BE2C (cell line): ENCODE measurements around the gene PPFIA4.

Experiments
- DNase-seq: peaks from one replicate; pipeline ENCODE4 v3.0.0-alpha.2; 2020
- H3K27me3 ChIP-seq: fragments of 250-450 bp; sonication (Bioruptor Pico); 2 replicates; pipeline ENCODE4 v1.5.1; 2020; ENCODE audit warnings: mild to moderate bottlenecking
- H3K36me3 ChIP-seq: fragments of 250-450 bp; sonication (Bioruptor Pico); 2 replicates; pipeline ENCODE4 v1.5.1; 2020; ENCODE audit warnings: mild to moderate bottlenecking
- H3K4me1 ChIP-seq: fragments of 250-450 bp; sonication (Bioruptor Pico); 2 replicates; pipeline ENCODE4 v1.5.1; 2020
- H3K4me3 ChIP-seq: 2 replicates; pipeline ENCODE4 v1.5.1; 2011; ENCODE audit warnings: low read depth, low read length
- H3K9me3 ChIP-seq: fragments of 250-450 bp; sonication (Bioruptor Pico); 2 replicates; pipeline ENCODE4 v1.5.1; 2020
- TF ChIP-seq, protein P1 (sequence below): IDR thresholded peaks from 2 replicates; pipeline ENCODE4 v1.5.1; 2012; ENCODE audit warnings: mild to moderate bottlenecking, low read depth, low read length

PPFIA4 gene

DNA sequence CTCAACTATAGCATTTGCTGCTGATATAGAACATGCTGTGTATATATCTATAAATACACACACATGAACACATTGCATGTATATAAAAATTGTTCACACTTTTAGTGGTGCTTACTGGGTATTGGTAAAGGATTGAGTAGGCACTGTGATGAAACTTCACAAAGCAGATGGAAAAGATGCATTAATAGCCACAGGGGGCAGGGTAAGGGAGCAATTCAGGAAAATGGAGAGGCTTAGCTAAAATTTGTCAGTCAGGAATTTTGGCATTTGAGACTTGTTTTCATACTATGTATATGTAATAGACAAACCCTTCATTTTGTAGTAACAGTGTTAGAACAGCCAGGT, 633 bp upstream of the PPFIA4 start:
- peaks cover 16% of the 10 kb centered on the region for H3K4me1 ChIP-seq
- H3K36me3 ChIP-seq: peaks cover 25% of the 10 kb centered on the region
- no peak for DNase-seq
- TF ChIP-seq, protein P1, sequence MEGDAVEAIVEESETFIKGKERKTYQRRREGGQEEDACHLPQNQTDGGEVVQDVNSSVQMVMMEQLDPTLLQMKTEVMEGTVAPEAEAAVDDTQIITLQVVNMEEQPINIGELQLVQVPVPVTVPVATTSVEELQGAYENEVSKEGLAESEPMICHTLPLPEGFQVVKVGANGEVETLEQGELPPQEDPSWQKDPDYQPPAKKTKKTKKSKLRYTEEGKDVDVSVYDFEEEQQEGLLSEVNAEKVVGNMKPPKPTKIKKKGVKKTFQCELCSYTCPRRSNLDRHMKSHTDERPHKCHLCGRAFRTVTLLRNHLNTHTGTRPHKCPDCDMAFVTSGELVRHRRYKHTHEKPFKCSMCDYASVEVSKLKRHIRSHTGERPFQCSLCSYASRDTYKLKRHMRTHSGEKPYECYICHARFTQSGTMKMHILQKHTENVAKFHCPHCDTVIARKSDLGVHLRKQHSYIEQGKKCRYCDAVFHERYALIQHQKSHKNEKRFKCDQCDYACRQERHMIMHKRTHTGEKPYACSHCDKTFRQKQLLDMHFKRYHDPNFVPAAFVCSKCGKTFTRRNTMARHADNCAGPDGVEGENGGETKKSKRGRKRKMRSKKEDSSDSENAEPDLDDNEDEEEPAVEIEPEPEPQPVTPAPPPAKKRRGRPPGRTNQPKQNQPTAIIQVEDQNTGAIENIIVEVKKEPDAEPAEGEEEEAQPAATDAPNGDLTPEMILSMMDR: no peak
- no peak overlapping the region for H3K4me3 ChIP-seq
- no peaks in the 10 kb centered on the region; the same call in 1 of the 2 replicates for H3K27me3 ChIP-seq
- peaks cover 4% of the 10 kb centered on the region; the same call in 1 of the 2 replicates for H3K9me3 ChIP-seq

DNA sequence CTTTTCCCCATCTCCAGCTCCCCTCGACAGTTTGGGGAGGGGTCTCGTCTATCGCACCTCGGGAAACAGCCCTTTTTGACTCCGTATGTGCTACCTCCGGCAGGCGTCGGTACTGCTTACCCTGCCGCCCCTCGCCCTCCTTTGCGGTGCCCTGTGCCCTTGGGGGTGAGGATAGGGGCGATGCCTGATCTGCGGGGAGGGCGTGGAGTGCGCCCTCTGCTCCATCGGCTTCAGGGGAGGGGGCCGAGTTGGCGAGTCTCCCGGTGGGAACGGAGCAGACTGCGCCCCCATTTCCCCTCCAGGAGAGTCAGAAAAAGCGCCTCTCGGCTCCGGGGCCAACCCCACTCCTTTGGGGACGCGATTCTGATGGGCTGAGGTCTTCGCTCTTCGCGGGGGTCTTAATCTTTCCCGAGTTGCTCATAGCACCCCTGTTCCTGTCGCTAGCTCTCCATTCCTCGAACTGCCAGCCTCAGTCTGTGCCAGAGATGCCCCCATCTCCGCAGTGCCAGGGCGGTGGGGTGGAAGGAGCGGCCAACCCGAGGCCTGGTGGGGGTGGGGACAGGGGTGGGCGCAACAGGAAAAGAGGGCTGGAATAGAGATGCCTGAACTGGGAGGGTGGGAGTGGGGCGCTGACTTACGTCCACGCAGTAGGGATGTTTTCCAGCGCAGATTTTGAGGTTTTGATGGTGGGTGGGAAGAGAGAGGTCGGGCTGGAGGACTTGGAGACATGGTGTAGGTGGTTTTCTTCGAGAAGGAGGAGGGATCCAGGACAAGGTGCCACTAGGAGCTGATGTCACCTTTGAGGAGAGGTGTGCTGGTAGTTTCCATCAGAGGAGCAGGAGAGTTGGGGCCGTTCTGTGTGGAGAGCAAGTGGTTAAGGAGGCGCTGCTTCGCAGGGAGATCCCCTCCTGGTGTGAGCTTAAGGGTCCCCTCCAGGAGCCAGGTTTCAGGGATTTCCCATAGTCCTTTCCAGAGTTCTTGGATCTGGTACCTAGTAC, 674 bp downstream of the PPFIA4 start:
- Histone ChIP-seq H3K36me3 (peaks cover 15% of the 10 kb centered on the region), H3K4me1 (peaks cover 16% of the 10 kb centered on the region), H3K4me3 (peak overlapping the region; percentile 76), H3K9me3 (peaks cover 4% of the 10 kb centered on the region; the same call in 1 of the 2 replicates), H3K27me3 (no peaks in the 10 kb centered on the region; the same call in 1 of the 2 replicates)
- TF ChIP-seq, protein P1: 0 out of 2 replicates have a peak, but pooled peaks have one; percentile 3
- no peak for DNase-seq

DNA sequence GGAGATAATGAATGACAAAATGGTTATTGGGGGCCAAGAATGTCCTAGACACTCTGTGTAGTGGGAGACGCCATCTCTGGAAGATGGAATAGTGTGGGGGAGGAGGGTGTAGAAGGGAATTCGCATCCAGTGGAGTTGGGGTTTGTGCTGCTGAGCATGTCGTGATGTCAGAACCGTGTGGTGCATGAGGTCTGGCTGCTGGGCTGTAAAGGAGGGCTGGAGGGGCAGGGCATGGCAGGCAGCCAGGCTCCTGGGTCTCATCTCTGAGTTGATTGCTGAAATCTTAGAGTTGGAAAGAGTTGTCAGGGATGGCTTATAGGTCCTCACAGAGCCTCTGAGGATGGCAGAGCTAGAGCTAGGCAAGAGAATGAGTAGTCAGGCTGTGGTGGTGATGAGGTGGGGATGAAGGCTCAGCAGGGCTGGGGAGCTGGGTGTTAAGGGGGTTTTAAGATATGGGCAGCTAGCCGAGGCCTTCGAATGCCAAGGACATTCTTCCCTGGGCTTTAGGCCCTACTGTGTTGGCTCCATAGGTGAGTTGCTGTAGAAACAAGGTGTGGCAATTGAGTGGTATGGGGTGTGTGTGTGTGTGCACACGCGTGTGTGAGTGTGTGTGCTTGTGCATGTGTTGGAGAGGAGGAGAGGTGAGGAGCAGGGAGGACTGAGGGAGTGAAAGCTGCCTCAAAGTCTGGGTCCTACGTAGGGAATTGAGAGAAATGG, 1.9 kb downstream of the PPFIA4 start:
- DNase-seq: peak; percentile 71
- H3K4me3 ChIP-seq: peak overlapping the region; percentile 76

DNA sequence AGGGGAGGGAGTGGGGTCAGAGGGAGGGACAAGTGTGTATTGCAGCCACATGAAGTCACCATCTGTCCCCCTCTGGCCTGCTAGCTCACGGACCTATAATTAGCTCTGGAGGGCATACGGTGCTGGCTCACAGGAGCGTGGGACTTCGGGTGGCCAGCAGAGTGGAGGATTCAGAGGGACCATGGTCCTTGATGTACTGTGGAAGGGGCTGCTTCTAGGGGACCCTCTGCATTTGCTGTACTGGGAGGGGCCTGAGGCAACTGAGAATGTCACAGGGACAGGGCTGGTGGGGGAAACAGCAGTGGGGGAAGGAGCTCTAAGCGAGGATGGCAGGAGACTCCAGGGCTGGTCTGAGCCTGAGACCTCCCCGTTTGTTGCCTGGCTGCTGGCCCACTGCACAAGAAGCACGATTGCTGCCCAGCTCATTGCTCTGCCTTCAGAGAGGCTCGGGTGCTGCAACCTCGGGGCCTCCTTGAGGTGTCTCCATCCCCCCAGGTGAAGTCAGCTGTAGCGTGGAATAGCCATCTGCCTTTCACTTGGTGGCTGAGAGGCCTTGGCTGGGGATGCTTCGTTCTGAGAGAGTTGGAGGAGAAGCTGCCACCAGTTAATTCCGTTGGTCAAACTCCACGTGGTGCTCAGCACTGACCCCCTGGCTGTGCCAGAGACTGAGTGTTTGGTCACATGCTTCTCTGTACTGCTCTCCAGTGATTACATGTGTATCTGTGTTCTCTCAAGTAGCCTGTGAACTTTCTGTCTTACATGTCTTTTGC, 2.7 kb downstream of the PPFIA4 start:
- Histone ChIP-seq H3K36me3 (peaks cover 7% of the 10 kb centered on the region), H3K4me1 (peaks cover 16% of the 10 kb centered on the region), H3K4me3 (peak overlapping the region; percentile 10; the same call in 1 of the 2 replicates), H3K27me3 (no peaks in the 10 kb centered on the region; the same call in 1 of the 2 replicates), H3K9me3 (peaks cover 4% of the 10 kb centered on the region; the same call in 1 of the 2 replicates)
- no peak for DNase-seq
- TF ChIP-seq, protein P1: no peak

More for the DNA sequence above, 1.9 kb downstream of the PPFIA4 start:
- no peaks in the 10 kb centered on the region; the same call in 1 of the 2 replicates for H3K27me3 ChIP-seq
- H3K4me1 ChIP-seq: peaks cover 16% of the 10 kb centered on the region
- H3K36me3 ChIP-seq: peaks cover 14% of the 10 kb centered on the region
- H3K9me3 ChIP-seq: peaks cover 4% of the 10 kb centered on the region; the same call in 1 of the 2 replicates
- TF ChIP-seq, protein P1: no peak

DNA sequence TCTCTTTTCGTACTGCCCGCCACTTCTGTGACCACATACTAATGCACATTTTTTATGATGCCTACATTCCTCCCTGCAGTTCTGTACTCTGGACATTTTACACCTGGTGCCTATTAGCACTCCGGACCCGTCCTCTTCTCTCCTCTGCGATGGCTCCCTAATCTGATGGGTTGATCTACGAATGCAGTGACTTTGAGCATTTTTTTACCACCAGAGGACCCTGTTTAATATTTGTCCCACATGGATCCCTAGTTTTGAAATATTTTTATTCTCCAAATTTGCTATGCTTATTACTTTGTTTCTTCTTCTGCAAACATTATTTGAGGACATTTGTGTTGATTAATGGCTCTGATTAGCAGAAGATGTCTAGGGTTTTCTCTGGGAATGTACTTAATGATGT, 5.2 kb downstream of the PPFIA4 start:
- TF ChIP-seq, protein P1: peak; percentile 60
- DNase-seq: no peak
- no peaks in the 10 kb centered on the region for H3K36me3 ChIP-seq
- no peaks in the 10 kb centered on the region; the same call in 1 of the 2 replicates for H3K27me3 ChIP-seq
- no peak overlapping the region for H3K4me3 ChIP-seq
- H3K9me3 ChIP-seq: no peaks in the 10 kb centered on the region; the same call in 1 of the 2 replicates
- peaks cover 14% of the 10 kb centered on the region for H3K4me1 ChIP-seq
